Right ventricle myocardium inferior (tissue), 1 donor: ENCODE data around the gene ATXN2L. TPM values are rescaled to one million over a fixed set of nuclear protein-coding genes. Genes with fewer than 3 reads are reported as not detected.
"Not testable (repeated sequence)": the region's sequence is repeated elsewhere in the genome, so short reads cannot be mapped to it uniquely, and the experiment has no call there.

ENCODE experiments used
- ATAC-seq: fragments of 200-7000 bp; cut with Tn5 transposase; one replicate; pipeline ENCODE4 v1.9.1; 2020; ENCODE audit warnings: mild to moderate bottlenecking, moderate library complexity
- DNase-seq: peaks from one replicate; pipeline ENCODE4 v3.0.0; 2021; ENCODE audit errors: missing footprints
- intact Hi-C: fragments of 100-400 bp; cut with DNase I; formaldehyde crosslinking; loops from one replicate; pipeline ENCODE4 v1.11.0; 2022
- total RNA-seq: library from RNA; stranded (reverse); fragmentation: NEBNext Ultra II Directional; extraction: Animal tissue kit (Norgen Biotek cat#: 25700); gene quantifications from one replicate; pipeline ENCODE4 v1.2.1, GENCODE V29; 2021
- donor health status: DM: no; HTN: yes; CAD: no; lungs with severe emphysema.

The ATXN2L gene
- total RNA-seq, 1 donor from 2014 or later, result 46.3 TPM

GRCh38 chr16:28865001-28865688 lies 42.3 kb downstream of the ATXN2L start:
- no peak for ATAC-seq
- intact Hi-C loops, result no loop called here
- DNase-seq, result peak; percentile 37

GRCh38 chr16:28865722-28866453 lies 43.1 kb downstream of the ATXN2L start:
- ATAC-seq (no peak), DNase-seq (peak; percentile 56)
- intact Hi-C loops, result no loop called here

- ATAC-seq, result no peak
- intact Hi-C loops, result no loop called here
- DNase-seq, result peak; percentile 56
Measured at GRCh38 chr16:28866454-28866804, 43.6 kb downstream of the ATXN2L start.

- ATAC-seq (no peak), DNase-seq (peak; percentile 66)
- intact Hi-C loops, result no loop called here
Measured at GRCh38 chr16:28867241-28867640, 44.4 kb downstream of the ATXN2L start.

- peak; percentile 50 for DNase-seq
- intact Hi-C loops, ATAC-seq: not testable (repeated sequence)
Measured at GRCh38 chr16:28867646-28868045, 44.8 kb downstream of the ATXN2L start.

GRCh38 chr16:28869201-28869600 lies 46.4 kb downstream of the ATXN2L start:
- ATAC-seq (no peak), DNase-seq (peak; percentile 41)
- intact Hi-C loops, result no loop called here

- intact Hi-C loops, result loop anchor here (5.0 kb wide), 1 partner anchor 46 kb away; no protein-coding TSS in a partner anchor
- no peak for ATAC-seq
- DNase-seq, result peak; percentile 20
Measured at GRCh38 chr16:28872952-28873351, 50.2 kb downstream of the ATXN2L start.

- intact Hi-C loops, result loop anchor here (5.0 kb wide), 1 partner anchor 46 kb away; no protein-coding TSS in a partner anchor
- ATAC-seq, result peak; percentile 26
- peak; percentile 49 for DNase-seq
Measured at GRCh38 chr16:28873543-28874201, 50.9 kb downstream of the ATXN2L start.

GRCh38 chr16:28874406-28874805 lies 51.6 kb downstream of the ATXN2L start:
- peak; percentile 9 for DNase-seq
- no peak for ATAC-seq
- intact Hi-C loops, result loop anchor here (5.0 kb wide), 1 partner anchor 47 kb away; no protein-coding TSS in a partner anchor

GRCh38 chr16:28875134-28876018 lies 52.6 kb downstream of the ATXN2L start:
- DNase-seq (peak; percentile 35), ATAC-seq (no peak)
- intact Hi-C loops, result no loop called here

- ATAC-seq, result no peak
- DNase-seq, result peak; percentile 56
- intact Hi-C loops, result no loop called here
Measured at GRCh38 chr16:28876019-28876659, 53.3 kb downstream of the ATXN2L start.

- intact Hi-C loops, result no loop called here
- DNase-seq (peak; percentile 20), ATAC-seq (no peak)
Measured at GRCh38 chr16:28876973-28877654, 54.3 kb downstream of the ATXN2L start.

- intact Hi-C loops, result no loop called here
- ATAC-seq (no peak), DNase-seq (peak; percentile 15)
Measured at GRCh38 chr16:28877655-28878000, 54.8 kb downstream of the ATXN2L start.

- intact Hi-C loops, result no loop called here
- DNase-seq (peak; percentile 56), ATAC-seq (no peak)
Measured at GRCh38 chr16:28878083-28878926, 55.5 kb downstream of the ATXN2L start, which contains the start of gene ATP2A1. TSS of gene ATP2A1 (plus strand) at chr16:28878488. CDS start at chr16:28878672, 184 bp downstream.

GRCh38 chr16:28879261-28879840 lies 56.6 kb downstream of the ATXN2L start:
- peak; percentile 70 for DNase-seq
- intact Hi-C loops, result loop anchor here (1.0 kb wide), 1 partner anchor 66 kb away; no protein-coding TSS in a partner anchor
- ATAC-seq, result peak; percentile 32

- intact Hi-C loops, result loop anchor here (1.0 to 5.0 kb wide), 2 partner anchors 47 to 65 kb away; partner anchors contain the start of gene RABEP2
- peak; percentile 94 for ATAC-seq
Measured at GRCh38 chr16:28879841-28880588, 57.2 kb downstream of the ATXN2L start.

More at GRCh38 chr16:28879841-28880588, 57.2 kb downstream of the ATXN2L start:
- peak; percentile 91 for DNase-seq
